Neural cell (in vitro differentiated cells): ENCODE measurements around the gene CTBP2. TPM values are rescaled to one million over a fixed set of nuclear protein-coding genes. Genes with fewer than 3 reads are reported as not detected.

ENCODE experiments used
- H2AFZ ChIP-seq: fragments of 200-600, 300-800 bp; sonication (generic), shearing (Covaris generic); 2 replicates; pipeline ENCODE4 v1.6.0; 2014; ENCODE audit warnings: low read depth, mild to moderate bottlenecking, antibody characterized with exemption, low read length, moderate library complexity
- H3F3A ChIP-seq: fragments of 200-600 bp; shearing (Covaris generic); 2 replicates; pipeline ENCODE4 v1.6.1; 2016; ENCODE audit warnings: mild to moderate bottlenecking, moderate library complexity, mixed read lengths, antibody characterized with exemption, low read length; ENCODE audit not compliant: insufficient read depth, poor library complexity, severe bottlenecking
- H3K27ac ChIP-seq: fragments of 200-600, 300-800 bp; sonication (generic), shearing (Covaris generic); 2 replicates; pipeline ENCODE4 v1.5.1; 2014; ENCODE audit warnings: mild to moderate bottlenecking, low read length, moderate library complexity
- H3K27me3 ChIP-seq: fragments of 300-800, 200-600 bp; sonication (generic), shearing (Covaris generic); 2 replicates; pipeline ENCODE4 v1.6.0; 2014; ENCODE audit warnings: mild to moderate bottlenecking, low read depth, low read length, moderate library complexity; ENCODE audit not compliant: insufficient read depth
- H3K36me3 ChIP-seq: fragments of 300-800, 200-600 bp; sonication (generic), shearing (Covaris generic); 2 replicates; pipeline ENCODE4 v1.5.1; 2014; ENCODE audit warnings: mild to moderate bottlenecking, antibody characterized with exemption, low read length, moderate library complexity; ENCODE audit not compliant: insufficient read depth
- H3K4me2 ChIP-seq: fragments of 300-800, 200-600 bp; sonication (generic), shearing (Covaris generic); 2 replicates; pipeline ENCODE4 v1.6.0; 2014; ENCODE audit warnings: mild to moderate bottlenecking, low read length
- H3K4me3 ChIP-seq: fragments of 300-800, 200-600 bp; sonication (generic), shearing (Covaris generic); 2 replicates; pipeline ENCODE4 v1.5.1; 2014; ENCODE audit warnings: mild to moderate bottlenecking, low read length, moderate library complexity
- H3K79me2 ChIP-seq: fragments of 200-600 bp; shearing (Covaris generic); replicated peaks from 2 replicates; pipeline ENCODE4 v1.6.0; 2014; ENCODE audit warnings: mild to moderate bottlenecking, low read length, moderate library complexity; ENCODE audit not compliant: insufficient read depth
- H3K9ac ChIP-seq: fragments of 300-800, 200-600 bp; sonication (generic), shearing (Covaris generic); 2 replicates; pipeline ENCODE4 v1.6.1; 2016; ENCODE audit warnings: mild to moderate bottlenecking, low read length, mixed read lengths
- H3K9me2 ChIP-seq: fragments of 200-600 bp; shearing (Covaris generic); 2 replicates; pipeline ENCODE4 v1.6.1; 2016; ENCODE audit warnings: mild to moderate bottlenecking, low read length, mixed read lengths; ENCODE audit not compliant: insufficient read depth
- H3K9me3 ChIP-seq: fragments of 200-600, 300-800 bp; sonication (generic), shearing (Covaris generic); 2 replicates; pipeline ENCODE4 v1.6.1; 2016; ENCODE audit warnings: mild to moderate bottlenecking, mixed run types, low read length, moderate library complexity, mixed read lengths
- H4K20me1 ChIP-seq: fragments of 200-600 bp; shearing (Covaris generic); 2 replicates; pipeline ENCODE4 v1.6.1; 2016; ENCODE audit warnings: mild to moderate bottlenecking, mixed run types; ENCODE audit not compliant: insufficient read depth
- EP300 ChIP-seq: fragments of 450-650 bp; conservative IDR thresholded peaks from 2 replicates; pipeline ENCODE4 v1.6.1; 2014; ENCODE audit warnings: antibody characterized with exemption, mild to moderate bottlenecking, moderate library complexity; ENCODE audit not compliant: poor library complexity, severe bottlenecking
- EZH2 ChIP-seq: fragments of 200-600, 300-800 bp; shearing (Covaris generic), sonication (generic); IDR thresholded peaks from 2 replicates; pipeline ENCODE4 v1.6.1; 2014; ENCODE audit warnings: antibody characterized with exemption, low read length, borderline replicate concordance, mild to moderate bottlenecking; ENCODE audit not compliant: insufficient read depth, poor library complexity, severe bottlenecking
- MXI1 ChIP-seq: fragments of 450-650 bp; conservative IDR thresholded peaks from 2 replicates; pipeline ENCODE4 v1.6.1; 2014; ENCODE audit warnings: antibody characterized with exemption, mild to moderate bottlenecking; ENCODE audit not compliant: poor library complexity, severe bottlenecking
- POLR2AphosphoS5 ChIP-seq: IDR thresholded peaks from 2 replicates; pipeline ENCODE4 v1.6.1; 2012
- RAD21 ChIP-seq: fragments of 450-650 bp; conservative IDR thresholded peaks from 2 replicates; pipeline ENCODE4 v1.6.1; 2014; ENCODE audit warnings: antibody characterized with exemption, mild to moderate bottlenecking, moderate library complexity
- SMC3 ChIP-seq: fragments of 450-650 bp; conservative IDR thresholded peaks from 2 replicates; pipeline ENCODE4 v1.6.1; 2014; ENCODE audit warnings: antibody characterized with exemption, mild to moderate bottlenecking, moderate library complexity; ENCODE audit not compliant: poor library complexity
- TAF1 ChIP-seq: IDR thresholded peaks from 2 replicates; pipeline ENCODE4 v1.6.1; 2012; ENCODE audit warnings: low read depth
- polyA plus RNA-seq: library from polyadenylated mRNA; depleted of rRNA; stranded (reverse); fragments of >200 nt; gene quantifications from 2 replicates; pipeline ENCODE4 v1.2.3, GENCODE V29; 2014
- TF ChIP-seq, protein P1 (sequence below): fragments of 450-650 bp; IDR thresholded peaks from 2 replicates; pipeline ENCODE4 v1.5.1; 2014; ENCODE audit warnings: antibody characterized with exemption, mild to moderate bottlenecking, moderate library complexity; ENCODE audit not compliant: poor library complexity, severe bottlenecking
- TF ChIP-seq, protein P2 (sequence below): IDR thresholded peaks from 2 replicates; pipeline ENCODE4 v1.6.1; 2012; ENCODE audit warnings: borderline replicate concordance

CTBP2 gene
- polyA plus RNA-seq, 1 donor from 2014 or later, result 59.5 TPM

DNA sequence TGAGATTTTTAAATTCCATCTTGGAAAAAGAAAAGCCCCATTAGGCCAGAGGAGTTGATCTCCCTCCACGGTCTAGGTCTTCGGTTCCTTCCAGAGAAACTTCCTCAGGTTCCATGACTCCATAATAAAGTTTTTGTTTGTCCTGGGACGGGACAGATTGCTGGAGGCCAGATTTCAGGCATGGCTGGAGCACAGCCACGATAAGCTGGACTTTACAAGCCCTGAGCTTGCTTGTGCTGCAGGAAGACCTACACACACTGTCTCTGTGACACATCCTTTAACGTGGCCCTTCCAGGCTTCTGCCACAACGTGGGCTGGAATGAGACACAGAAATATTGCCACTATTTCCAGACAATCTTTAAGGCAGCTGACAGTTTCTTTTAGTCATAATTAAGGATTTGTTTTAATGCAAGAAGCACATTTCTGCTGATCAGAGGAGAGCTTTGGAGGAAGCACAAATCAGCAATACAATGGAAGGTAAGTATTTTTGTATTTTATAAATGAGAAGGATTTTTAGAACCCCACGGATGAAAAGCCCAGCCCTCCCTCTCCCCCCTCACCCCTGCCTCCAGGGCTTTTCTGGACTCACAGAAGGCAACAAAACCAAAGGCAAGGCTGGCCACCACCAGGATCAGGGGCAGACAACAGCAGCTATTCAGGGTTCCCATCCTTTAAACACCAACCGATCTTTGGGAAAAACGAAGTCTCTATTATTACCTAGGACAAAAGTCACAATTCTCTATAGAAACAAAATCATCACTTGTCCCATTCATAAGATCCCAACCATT is 6.5 kb downstream of the CTBP2 start:
- no peak overlapping the region for H3K4me3 ChIP-seq
- H3K79me2 ChIP-seq, result peaks cover 88% of the 10 kb centered on the region
- no peak overlapping the region for H3K27ac ChIP-seq
- TF ChIP-seq RAD21, result no peak
- TF ChIP-seq, protein P1, sequence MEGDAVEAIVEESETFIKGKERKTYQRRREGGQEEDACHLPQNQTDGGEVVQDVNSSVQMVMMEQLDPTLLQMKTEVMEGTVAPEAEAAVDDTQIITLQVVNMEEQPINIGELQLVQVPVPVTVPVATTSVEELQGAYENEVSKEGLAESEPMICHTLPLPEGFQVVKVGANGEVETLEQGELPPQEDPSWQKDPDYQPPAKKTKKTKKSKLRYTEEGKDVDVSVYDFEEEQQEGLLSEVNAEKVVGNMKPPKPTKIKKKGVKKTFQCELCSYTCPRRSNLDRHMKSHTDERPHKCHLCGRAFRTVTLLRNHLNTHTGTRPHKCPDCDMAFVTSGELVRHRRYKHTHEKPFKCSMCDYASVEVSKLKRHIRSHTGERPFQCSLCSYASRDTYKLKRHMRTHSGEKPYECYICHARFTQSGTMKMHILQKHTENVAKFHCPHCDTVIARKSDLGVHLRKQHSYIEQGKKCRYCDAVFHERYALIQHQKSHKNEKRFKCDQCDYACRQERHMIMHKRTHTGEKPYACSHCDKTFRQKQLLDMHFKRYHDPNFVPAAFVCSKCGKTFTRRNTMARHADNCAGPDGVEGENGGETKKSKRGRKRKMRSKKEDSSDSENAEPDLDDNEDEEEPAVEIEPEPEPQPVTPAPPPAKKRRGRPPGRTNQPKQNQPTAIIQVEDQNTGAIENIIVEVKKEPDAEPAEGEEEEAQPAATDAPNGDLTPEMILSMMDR, result no peak
- TF ChIP-seq, protein P2, sequence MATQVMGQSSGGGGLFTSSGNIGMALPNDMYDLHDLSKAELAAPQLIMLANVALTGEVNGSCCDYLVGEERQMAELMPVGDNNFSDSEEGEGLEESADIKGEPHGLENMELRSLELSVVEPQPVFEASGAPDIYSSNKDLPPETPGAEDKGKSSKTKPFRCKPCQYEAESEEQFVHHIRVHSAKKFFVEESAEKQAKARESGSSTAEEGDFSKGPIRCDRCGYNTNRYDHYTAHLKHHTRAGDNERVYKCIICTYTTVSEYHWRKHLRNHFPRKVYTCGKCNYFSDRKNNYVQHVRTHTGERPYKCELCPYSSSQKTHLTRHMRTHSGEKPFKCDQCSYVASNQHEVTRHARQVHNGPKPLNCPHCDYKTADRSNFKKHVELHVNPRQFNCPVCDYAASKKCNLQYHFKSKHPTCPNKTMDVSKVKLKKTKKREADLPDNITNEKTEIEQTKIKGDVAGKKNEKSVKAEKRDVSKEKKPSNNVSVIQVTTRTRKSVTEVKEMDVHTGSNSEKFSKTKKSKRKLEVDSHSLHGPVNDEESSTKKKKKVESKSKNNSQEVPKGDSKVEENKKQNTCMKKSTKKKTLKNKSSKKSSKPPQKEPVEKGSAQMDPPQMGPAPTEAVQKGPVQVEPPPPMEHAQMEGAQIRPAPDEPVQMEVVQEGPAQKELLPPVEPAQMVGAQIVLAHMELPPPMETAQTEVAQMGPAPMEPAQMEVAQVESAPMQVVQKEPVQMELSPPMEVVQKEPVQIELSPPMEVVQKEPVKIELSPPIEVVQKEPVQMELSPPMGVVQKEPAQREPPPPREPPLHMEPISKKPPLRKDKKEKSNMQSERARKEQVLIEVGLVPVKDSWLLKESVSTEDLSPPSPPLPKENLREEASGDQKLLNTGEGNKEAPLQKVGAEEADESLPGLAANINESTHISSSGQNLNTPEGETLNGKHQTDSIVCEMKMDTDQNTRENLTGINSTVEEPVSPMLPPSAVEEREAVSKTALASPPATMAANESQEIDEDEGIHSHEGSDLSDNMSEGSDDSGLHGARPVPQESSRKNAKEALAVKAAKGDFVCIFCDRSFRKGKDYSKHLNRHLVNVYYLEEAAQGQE, result no peak
- no peak overlapping the region for H3K4me2 ChIP-seq
- no peaks in the 10 kb centered on the region for H3K9me2 ChIP-seq
- no peak overlapping the region for H3K9ac ChIP-seq
- H3K27me3 ChIP-seq, result no peaks in the 10 kb centered on the region
- no peaks in the 10 kb centered on the region for H3K9me3 ChIP-seq
- H2AFZ ChIP-seq, result no peak overlapping the region
- peaks cover 5% of the 10 kb centered on the region for H4K20me1 ChIP-seq
- H3K36me3 ChIP-seq, result no peaks in the 10 kb centered on the region
- H3F3A ChIP-seq, result no peaks in the 10 kb centered on the region

DNA sequence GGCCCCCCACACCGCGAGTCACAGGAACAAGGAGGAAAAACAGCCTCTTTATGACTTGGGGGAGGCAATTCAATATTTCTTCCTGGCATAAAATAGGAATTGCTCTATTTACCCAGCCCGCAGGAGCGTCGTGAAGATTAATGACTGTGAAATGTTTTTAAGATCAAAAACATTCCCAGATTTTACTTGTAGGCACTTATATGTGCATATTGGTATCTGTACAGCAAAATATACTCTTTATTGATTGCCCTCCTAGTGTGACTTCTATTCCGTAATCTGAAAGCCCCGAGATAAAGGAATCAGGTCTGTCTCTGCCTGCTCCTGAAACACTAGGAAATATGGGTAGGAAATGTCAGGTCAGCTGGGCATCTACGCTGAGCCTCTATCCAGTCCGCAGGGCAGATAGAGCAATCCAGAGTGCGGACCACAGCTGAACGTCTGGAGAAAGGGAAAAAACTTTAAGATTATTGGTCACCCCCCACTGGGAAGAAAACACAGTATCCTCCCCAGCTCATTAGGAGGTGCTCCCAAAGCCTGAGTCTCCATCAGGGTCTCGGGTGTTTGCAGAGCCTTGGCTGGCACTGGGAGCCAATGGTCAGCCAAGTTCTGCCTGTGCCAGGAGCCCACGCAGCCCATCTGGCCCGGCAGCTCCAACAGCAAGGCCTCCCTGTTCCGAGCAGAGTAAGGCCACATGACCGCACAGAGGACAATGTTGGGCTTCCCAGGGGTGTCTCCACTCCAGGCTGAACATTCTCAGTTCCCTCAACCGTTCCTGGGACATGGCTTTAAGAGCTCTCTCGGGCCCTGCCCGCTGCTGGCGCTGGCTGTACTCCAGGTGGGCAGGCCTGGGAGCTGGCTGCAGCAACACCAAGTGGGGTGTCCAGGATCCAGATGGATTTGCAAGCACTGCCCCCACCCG is 7.7 kb downstream of the CTBP2 start:
- H3K4me2 ChIP-seq, result no peak overlapping the region
- H3K79me2 ChIP-seq, result peaks cover 89% of the 10 kb centered on the region
- H3K9me3 ChIP-seq, result no peaks in the 10 kb centered on the region
- H3K27me3 ChIP-seq, result no peaks in the 10 kb centered on the region
- no peak overlapping the region for H3K27ac ChIP-seq
- no peaks in the 10 kb centered on the region for H3K9me2 ChIP-seq
- no peaks in the 10 kb centered on the region for H3F3A ChIP-seq
- no peak overlapping the region for H2AFZ ChIP-seq
- no peak overlapping the region for H3K9ac ChIP-seq
- H4K20me1 ChIP-seq, result peaks cover 5% of the 10 kb centered on the region
- H3K36me3 ChIP-seq, result no peaks in the 10 kb centered on the region
- no peak overlapping the region for H3K4me3 ChIP-seq
- TF ChIP-seq, protein P1, result no peak
- no peak for TF ChIP-seq EP300
- TF ChIP-seq RAD21, result no peak
- TF ChIP-seq SMC3, result no peak
- TF ChIP-seq TAF1, result no peak
- TF ChIP-seq, protein P2, result no peak
- no peak for TF ChIP-seq POLR2AphosphoS5
- no peak for TF ChIP-seq MXI1
- no peak for TF ChIP-seq EZH2
